K562 (cell line): ENCODE results near the gene PSMD10. TPM values are rescaled to one million over a fixed set of nuclear protein-coding genes. Genes with fewer than 3 reads are reported as not detected.
A peak's percentile ranks its signal among the peaks of the same experiment; 100 is the strongest.

Experiments
- ATAC-seq: fragments of 200-7000 bp; cut with Tn5 transposase; 3 replicates; pipeline ENCODE4 v1.9.1; 2020; ENCODE audit warnings: moderate library complexity
- BruUV-seq: library from RNA; stranded (reverse); fragments of 400-500 nt; replicated peaks from 2 replicates; lab custom pipeline; 2021; lab: Mats Ljungman, UMichigan
- CTCF ChIA-PET: fragments of 300-600 bp; formaldehyde crosslinking; extraction: SDS; loops from one replicate; lab custom pipeline; 2021; ENCODE audit warnings: low intra/inter-chr PET ratio; lab: Yijun Ruan, JAX
- POLR2A ChIA-PET: fragments of 300-600, 350-650 bp; sonication (Branson Sonifier 250); formaldehyde crosslinking; extraction: SDS; loops from one replicate; lab custom pipeline; 2021; ENCODE audit warnings: antibody characterized with exemption, inconsistent platforms; lab: Yijun Ruan, JAX
- DNase-seq, 4 experiments: peaks; one replicate each; pipeline versions ENCODE4 v3.0.0 to v3.0.0-alpha.2; 2011 to 2018; ENCODE audit warnings: low spot score in 3 of 4, mixed read lengths in 3 of 4; ENCODE audit errors: extremely low read depth in 1 of 4
- FAIRE-seq: peaks from 2 replicates; lab custom pipeline; 2011; peaks lifted over from hg19 to GRCh38; lab: Jason Lieb, UNC
- H2AFZ ChIP-seq: 2 replicates; pipeline ENCODE4 v1.6.0; 2011; ENCODE audit warnings: low read depth, low read length, control low read depth, inconsistent platforms
- H3K27ac ChIP-seq: fragments of 200-600 bp; 3 replicates; pipeline ENCODE4 v1.8.0; 2011; ENCODE audit warnings: low read depth, mild to moderate bottlenecking, control low read depth, inconsistent platforms, low read length, moderate library complexity, mixed read lengths; ENCODE audit errors: extremely low read depth
- H3K27me3 ChIP-seq, 2 experiments: fragments of 300-600 bp in 1 of 2; 2 replicates in 1 of 2; 3 replicates in 1 of 2; pipeline versions ENCODE4 v1.6.0 to v1.8.0; 2011; ENCODE audit warnings: inconsistent platforms in 2 of 2, low read length in 2 of 2, mild to moderate bottlenecking in 1 of 2, mixed read lengths in 1 of 2, moderate library complexity in 1 of 2; ENCODE audit not compliant: control insufficient read depth in 2 of 2, insufficient read depth in 2 of 2
- H3K36me3 ChIP-seq: fragments of 300-600 bp; 3 replicates; pipeline ENCODE4 v1.8.0; 2011; ENCODE audit warnings: mild to moderate bottlenecking, low read length, inconsistent platforms; ENCODE audit not compliant: control insufficient read depth, insufficient read depth
- H3K4me1 ChIP-seq, 2 experiments: fragments of 200-600 bp in 1 of 2; replicated peaks in 1 of 2; 2 replicates in 1 of 2; 3 replicates in 1 of 2; pipeline versions ENCODE4 v1.5.1 to v1.8.0; 2011; ENCODE audit warnings: inconsistent platforms in 2 of 2, low read length in 2 of 2, mild to moderate bottlenecking in 1 of 2, mixed read lengths in 1 of 2, moderate library complexity in 1 of 2; ENCODE audit not compliant: control insufficient read depth in 2 of 2, insufficient read depth in 2 of 2
- H3K4me2 ChIP-seq: 2 replicates; pipeline ENCODE4 v1.6.1; 2011; ENCODE audit warnings: low read length, control low read depth, inconsistent platforms, mixed read lengths; ENCODE audit not compliant: insufficient read depth
- H3K4me3 ChIP-seq: fragments of 200-600 bp; sonication (generic), shearing (Covaris generic); 2 replicates; pipeline ENCODE4 v1.5.1; 2016; ENCODE audit warnings: control low read depth, inconsistent platforms
- H3K79me2 ChIP-seq: fragments of 200-600 bp; 3 replicates; pipeline ENCODE4 v1.8.0; 2011; ENCODE audit warnings: low read length, inconsistent platforms; ENCODE audit not compliant: control insufficient read depth, insufficient read depth
- H3K9ac ChIP-seq, 2 experiments: 2 replicates each; pipeline versions ENCODE4 v1.6.0 to v1.6.1; 2011; ENCODE audit warnings: low read depth in 2 of 2, low read length in 2 of 2, control low read depth in 1 of 2, inconsistent platforms in 1 of 2, mild to moderate bottlenecking in 1 of 2, mixed read lengths in 1 of 2; ENCODE audit not compliant: insufficient read depth in 1 of 2
- H3K9me1 ChIP-seq: one replicate; pipeline ENCODE4 v1.6.0; 2011; ENCODE audit warnings: inconsistent platforms, mild to moderate bottlenecking, low read length, moderate library complexity; ENCODE audit not compliant: control insufficient read depth, insufficient read depth
- H3K9me3 ChIP-seq: replicated peaks from 2 replicates; pipeline ENCODE4 v1.5.1; 2011; ENCODE audit warnings: low read depth, low read length, inconsistent platforms; ENCODE audit not compliant: control insufficient read depth, insufficient read depth
- H4K20me1 ChIP-seq: replicated peaks from 2 replicates; pipeline ENCODE4 v1.6.1; 2011; ENCODE audit warnings: low read length, inconsistent platforms, mixed read lengths; ENCODE audit not compliant: control insufficient read depth, insufficient read depth
- CCAR2 ChIP-seq: fragments of 200-400 bp; formaldehyde crosslinking; IDR thresholded peaks from 2 replicates; pipeline ENCODE4 v1.6.1; 2017; ENCODE audit warnings: mild to moderate bottlenecking, low read depth, low read length
- HDAC1 ChIP-seq, 2 experiments: fragments of 450-650 bp; IDR thresholded peaks; 2 replicates each; pipeline ENCODE4 v1.6.1; 2016 to 2017; ENCODE audit warnings: inconsistent platforms in 1 of 2, mild to moderate bottlenecking in 1 of 2, moderate library complexity in 1 of 2
- PKNOX1 ChIP-seq: fragments of 450-650 bp; IDR thresholded peaks from 2 replicates; pipeline ENCODE4 v1.6.1; 2016
- ZBTB17 ChIP-seq: fragments of 450-650 bp; formaldehyde crosslinking; IDR thresholded peaks from 2 replicates; pipeline ENCODE4 v1.4.0; 2020; ENCODE audit warnings: mild to moderate bottlenecking
- ZNF445 ChIP-seq: fragments of 250-450 bp; sonication (Bioruptor Pico); IDR thresholded peaks from 2 replicates; pipeline ENCODE4 v1.4.0; 2020; ENCODE audit warnings: low read depth, mild to moderate bottlenecking, moderate library complexity
- WGBS: fragments of 100-300 bp; shearing (Covaris generic); methylation state at CpG from one replicate; pipeline ENCODE4 v1.1.6; 2016; ENCODE audit warnings: low coverage, mixed read lengths; ENCODE audit not compliant: insufficient coverage; ENCODE audit errors: missing lambda C conversion rate; 5-methylcytosine and 5-hydroxymethylcytosine counted together
- in situ Hi-C: fragments of 300-500 bp; cut with MboI; formaldehyde crosslinking; loops from 4 replicates; pipeline ENCODE4 v1.15.0; 2018; ENCODE audit warnings: inconsistent platforms, mixed read lengths
- intact Hi-C: fragments of 100-400 bp; cut with micrococcal nuclease; formaldehyde crosslinking; loops from 2 replicates; pipeline ENCODE4 v1.14.2; 2022
- polyA plus RNA-seq, 8 experiments: library from polyadenylated mRNA; depleted of rRNA in 4 of 8; stranded (reverse) in 5 of 8; unstranded in 3 of 8; fragments of >200 nt; fragmentation: Nextera tagmentation in 2 of 8; fragmentation: Illumina TruSeq in 1 of 8; extraction: Ambion mirVana in 2 of 8; extraction: Trizol in 1 of 8; gene quantifications; 2 replicates each; pipeline versions ENCODE4 v1.2.1 to v1.2.3, GENCODE V29; 2011 to 2014; ENCODE audit warnings: inconsistent platforms in 1 of 8, missing spikeins in 1 of 8
- total RNA-seq, 7 experiments: library from RNA; depleted of rRNA in 6 of 7; stranded (reverse); fragments of >200 nt in 6 of 7; fragmentation: Illumina TruSeq in 2 of 7; extraction: Trizol in 2 of 7; gene quantifications; 2 replicates each; pipeline versions ENCODE4 v1.2.1 to v1.2.3, GENCODE V29; 2011 to 2021; ENCODE audit warnings: low replicate concordance in 1 of 7

Gene PSMD10
- total and polyA plus RNA-seq, 9 of the 15 experiments (the other 6 are each of a cell fraction or from before 2014, with no cell fraction given), result 47.8 to 163 (median 70.4) TPM

- Histone ChIP-seq H4K20me1 (no peaks in the 10 kb centered on the region), H3K79me2 (peaks cover 44% of the 10 kb centered on the region), H3K4me2 (no peak overlapping the region), H3K4me3 (no peak overlapping the region), H3K9me3 (no peaks in the 10 kb centered on the region), H3K4me1 (peaks cover 0 to 8% of the 10 kb centered on the region in 2 experiments; a peak in 2 of 5 replicates), H3K9ac (no peak overlapping the region), H3K27ac (no peak overlapping the region; the same call in 2 of the 3 replicates), H2AFZ (no peak overlapping the region), H3K36me3 (peaks cover 36% of the 10 kb centered on the region; the same call in 2 of the 3 replicates), H3K27me3 (no peaks in the 10 kb centered on the region), H3K9me1 (no peaks in the 10 kb centered on the region)
- intact Hi-C loops (no loop called here), in situ Hi-C loops (no loop called here)
- ATAC-seq (no peak), DNase-seq (no peak), FAIRE-seq (no peak)
- WGBS, result 88% methylated on average over 5 of the region's 6 CpGs
- ChIA-PET POLR2A (no interaction called here), CTCF (no interaction called here)
- BruUV-seq, result no TSS peak
- TF ChIP-seq PKNOX1, result peak; percentile 76
- TF ChIP-seq ZBTB17 (CRISPR knock-in tag), result no peak
- no peak for TF ChIP-seq HDAC1 (IDR thresholded peaks at IDR 0.05)
These were observed 3.5 kb downstream of the PSMD10 start for GRCh38 chrX:108087792-108088191.

GRCh38 chrX:108081110-108081509, 10.2 kb downstream of the PSMD10 start:
- Histone ChIP-seq H3K4me1 (no peaks in the 10 kb centered on the region), H3K4me3 (no peak overlapping the region), H3K4me2 (no peak overlapping the region), H3K79me2 (no peaks in the 10 kb centered on the region), H3K9me1 (no peaks in the 10 kb centered on the region), H3K27me3 (no peaks in the 10 kb centered on the region), H3K36me3 (peaks cover 16% of the 10 kb centered on the region; the same call in 2 of the 3 replicates), H3K9me3 (no peaks in the 10 kb centered on the region), H4K20me1 (no peaks in the 10 kb centered on the region), H3K27ac (no peak overlapping the region), H3K9ac (no peak overlapping the region), H2AFZ (no peak overlapping the region)
- 42% methylated on average over 2 of the region's 2 CpGs for WGBS
- DNase-seq (no peak), ATAC-seq (no peak), FAIRE-seq (no peak)
- in situ Hi-C loops, result no loop called here
- TF ChIP-seq CCAR2 (no peak), ZNF445 (no peak)
- CTCF ChIA-PET, result no interaction called here
- intact Hi-C loops, result no loop called here
- no TSS peak for BruUV-seq
- POLR2A ChIA-PET, result interaction anchor here (0.7 kb wide), 1 partner anchor 9 kb away, joined by 3 read pairs; no protein-coding TSS in a partner anchor
